CD4-positive, alpha-beta T cell treated with Interleukin-12 subunit alpha and Interleukin-12 subunit beta, for 1 hour (primary cell): Measurements from ENCODE around the gene HAUS6.
"Not testable (repeated sequence)": the region's sequence is repeated elsewhere in the genome, so short reads cannot be mapped to it uniquely, and the experiment has no call there.

Experiments
- DNase-seq: peaks from one replicate; pipeline ENCODE4 v3.0.0-alpha.2; 2020

HAUS6 gene

DNA sequence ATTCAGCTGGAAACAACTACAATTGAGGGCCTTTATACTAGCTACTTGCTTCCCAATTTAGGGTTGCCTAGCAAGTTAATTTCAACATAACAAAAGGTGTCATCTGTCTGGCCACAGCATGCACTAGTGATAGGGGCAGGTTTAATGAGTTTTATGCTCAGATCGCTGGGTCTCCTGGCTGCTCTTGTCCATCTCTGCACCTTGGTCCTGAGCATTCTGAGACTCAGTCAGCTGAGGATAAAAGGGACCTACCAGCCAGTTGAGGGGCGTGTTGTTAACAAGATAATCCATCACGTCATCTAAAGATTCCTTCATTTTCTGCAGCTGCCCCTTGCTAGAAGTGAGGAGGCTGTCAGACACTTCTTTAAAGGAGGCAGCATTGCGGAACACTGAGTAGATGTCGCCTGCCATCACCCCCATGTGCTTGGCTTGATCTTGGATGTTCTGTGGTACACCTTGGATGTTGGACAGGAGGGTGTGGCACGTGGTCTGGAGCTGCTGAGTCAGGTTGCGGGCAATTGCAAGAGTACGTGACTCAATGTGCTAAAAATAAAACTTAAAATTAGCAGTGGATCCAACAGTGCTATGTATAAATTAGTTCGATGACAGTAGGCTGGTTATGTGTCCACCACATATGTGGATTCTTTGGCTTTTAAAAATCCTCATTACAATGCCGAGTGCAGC is 13.5 kb upstream of the HAUS6 start:
- no peak for DNase-seq

DNA sequence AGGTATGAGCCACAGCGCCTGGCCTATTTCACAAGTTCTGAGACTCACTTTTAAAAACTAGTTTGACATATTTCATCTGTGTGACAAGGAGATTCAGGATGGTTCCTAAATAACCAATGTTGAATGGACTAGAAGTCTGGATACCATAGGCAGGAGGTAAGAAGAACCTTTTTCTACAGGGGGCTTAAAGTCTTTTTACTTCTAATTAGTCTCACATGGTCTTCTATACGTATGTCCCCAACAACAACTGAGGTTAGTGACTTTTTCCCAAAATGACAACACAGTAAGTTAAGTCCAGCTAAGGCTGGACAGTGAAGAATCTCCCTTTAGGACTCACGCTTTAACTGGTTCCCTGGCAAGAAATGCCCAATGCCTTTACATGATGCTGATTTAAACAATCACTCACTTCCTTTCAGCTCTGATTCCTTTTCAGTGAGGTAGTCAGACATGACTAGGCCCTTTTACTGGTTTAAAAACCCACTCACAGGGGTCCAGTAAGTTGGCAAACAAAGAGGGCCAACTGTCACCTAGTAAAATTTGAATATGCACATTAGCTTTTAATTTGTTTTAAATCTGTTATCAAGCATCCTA is 12.1 kb upstream of the HAUS6 start:
- no peak for DNase-seq

DNA sequence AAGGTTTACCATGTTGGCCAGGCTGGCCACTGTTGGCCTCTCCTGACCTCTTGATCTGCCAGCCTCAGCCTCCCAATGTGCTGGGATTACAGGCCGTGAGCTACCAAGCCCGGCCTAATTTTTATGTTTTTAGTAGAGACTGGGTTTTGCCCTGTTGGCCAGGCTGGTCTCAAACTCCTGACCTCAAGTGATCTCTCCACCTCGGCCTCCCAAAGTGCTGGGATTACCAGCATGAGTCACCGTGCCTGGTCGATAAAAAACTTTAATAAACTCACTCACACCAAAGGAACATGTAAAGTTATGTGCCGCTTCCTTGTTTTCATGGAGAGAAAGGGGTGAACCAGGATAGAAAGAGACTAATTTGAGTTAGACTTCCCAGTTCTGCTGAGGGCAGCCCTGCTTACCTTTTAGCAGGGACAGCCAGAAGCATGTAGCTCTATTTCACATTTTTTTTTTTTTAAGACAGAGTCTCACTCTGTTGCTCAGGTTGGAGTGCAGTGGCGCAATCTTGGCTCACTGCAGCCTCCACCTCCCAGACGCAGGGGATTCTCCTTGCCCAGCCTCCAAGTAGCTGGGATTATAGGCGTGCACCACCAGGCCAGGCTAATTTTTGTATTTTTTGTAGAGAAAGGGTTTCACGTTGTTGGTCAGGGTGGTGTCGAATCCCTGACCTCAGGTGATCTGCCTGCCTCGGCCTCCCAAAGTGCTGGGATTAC is 11.4 kb upstream of the HAUS6 start:
- no peak for DNase-seq

DNA sequence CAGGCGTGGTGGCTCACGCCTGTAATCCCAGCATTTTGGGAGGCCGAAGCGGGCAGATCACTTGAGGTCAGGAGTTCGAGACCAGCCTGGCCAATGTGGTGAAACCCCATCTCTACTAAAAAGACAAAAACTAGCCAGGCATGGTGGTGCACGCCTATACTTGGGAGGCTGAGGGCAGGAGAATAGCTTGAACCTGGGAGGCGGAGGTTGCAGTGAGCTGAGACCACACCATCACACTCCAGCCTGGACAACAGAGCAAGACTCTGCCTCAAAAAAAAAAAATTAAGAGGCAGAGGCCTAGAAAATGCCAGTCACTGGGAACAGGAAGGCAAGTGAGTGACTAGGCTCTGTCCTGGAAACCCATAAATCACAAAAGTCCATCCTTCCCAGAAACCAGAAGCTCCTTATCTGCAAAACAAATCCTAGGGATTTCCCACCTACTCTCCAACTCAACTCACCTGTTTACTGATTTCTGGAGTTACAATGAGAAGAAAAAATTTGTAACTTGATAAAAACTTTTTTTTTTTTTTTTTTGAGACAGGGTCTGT is 10.4 kb upstream of the HAUS6 start:
- not testable (repeated sequence) for DNase-seq

DNA sequence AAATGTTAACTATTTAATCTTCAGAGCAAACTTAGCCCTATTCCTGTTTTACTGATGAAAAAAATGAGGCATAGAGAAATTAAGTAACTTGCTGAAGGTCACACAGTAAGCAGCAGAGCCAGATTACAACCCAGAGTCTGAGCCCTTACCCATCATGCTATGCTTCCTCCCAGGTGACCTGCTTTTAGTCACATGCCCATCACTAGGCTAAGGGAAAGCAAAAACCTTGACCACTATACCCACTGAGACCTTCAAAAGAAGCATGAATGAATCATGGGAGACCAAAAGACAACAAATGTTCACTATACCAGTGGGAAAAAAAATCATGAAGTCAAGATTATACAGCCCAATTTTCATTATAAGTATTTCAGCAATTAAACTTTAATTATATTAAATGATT is 5.3 kb upstream of the HAUS6 start:
- no peak for DNase-seq

DNA sequence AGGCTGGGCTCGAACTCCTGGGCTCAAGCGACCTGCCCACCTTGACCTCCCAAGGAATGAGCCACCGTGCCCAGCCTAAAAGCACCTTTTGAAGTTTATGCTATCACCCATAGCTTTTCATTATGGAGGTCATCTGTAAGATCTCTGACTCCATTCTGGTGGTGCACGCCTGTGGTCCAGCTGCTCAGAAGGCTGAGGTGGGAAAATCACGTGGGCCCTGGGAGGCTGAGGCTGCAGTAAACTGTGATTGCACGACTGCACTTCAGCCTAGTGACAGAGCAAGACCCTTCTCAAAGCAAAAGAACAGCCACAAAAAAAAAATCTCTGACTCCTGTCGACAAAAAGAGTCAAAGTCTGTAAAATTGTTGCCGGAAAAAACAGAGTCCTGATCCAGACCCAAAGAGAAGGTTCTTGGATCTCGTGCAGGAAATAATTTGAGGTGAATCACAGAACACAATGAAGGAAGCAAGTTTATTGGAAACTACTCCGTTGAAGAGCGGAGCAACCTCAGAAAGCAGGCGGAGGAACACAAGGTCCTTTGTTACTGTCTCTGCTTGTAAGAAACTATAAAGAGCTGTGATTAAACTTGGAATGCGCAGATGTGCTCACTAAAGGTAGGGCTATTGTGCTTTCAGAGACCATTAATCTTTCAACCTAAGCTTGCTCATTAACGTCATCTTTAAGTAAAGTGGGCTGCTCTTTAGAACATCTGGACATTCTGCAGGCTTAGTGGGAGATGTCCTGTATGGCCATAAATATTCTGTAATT is 2.0 kb upstream of the HAUS6 start:
- DNase-seq: no peak

DNA sequence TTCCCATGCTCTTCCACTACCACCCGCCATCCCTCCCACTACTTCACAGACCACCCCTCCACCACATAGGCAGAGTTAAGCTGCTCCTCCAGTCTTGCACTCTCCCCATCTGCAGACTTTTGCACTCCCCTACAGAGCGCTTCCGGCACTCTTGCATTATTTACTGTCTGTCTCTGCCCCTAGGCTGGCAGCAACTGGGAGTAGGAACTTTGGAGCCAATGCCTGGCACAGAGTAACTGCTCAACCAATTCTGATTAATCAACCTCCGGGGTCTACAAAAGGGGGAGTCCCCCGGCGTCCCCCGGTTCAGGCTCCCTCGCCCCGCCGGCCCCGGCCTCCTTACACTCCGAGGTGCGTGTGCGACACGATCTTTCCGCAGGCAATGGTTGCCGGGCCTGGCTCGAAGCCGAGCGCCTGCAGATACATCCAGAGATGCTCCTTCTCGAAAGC is 498 bp downstream of the HAUS6 start:
- peak; percentile 31 for DNase-seq

DNA sequence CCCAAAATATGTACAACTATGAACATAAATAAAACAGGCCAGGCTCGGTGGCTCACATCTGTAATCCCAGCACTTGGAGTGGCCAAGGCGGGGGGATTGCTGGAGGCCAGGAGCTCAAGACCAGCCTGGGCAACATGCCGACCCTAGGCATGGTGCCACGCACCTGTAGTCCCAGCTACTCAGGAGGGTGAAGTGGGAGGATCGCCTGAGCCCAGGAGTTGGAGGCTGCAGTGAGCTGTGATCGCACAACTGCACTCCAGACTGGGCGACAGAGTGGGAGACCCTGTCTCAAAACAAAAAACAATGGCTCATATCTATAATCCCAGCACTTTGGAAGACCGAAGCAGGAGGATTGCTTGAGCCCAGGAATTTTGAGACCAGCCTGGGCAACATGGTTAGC is 1.5 kb downstream of the HAUS6 start:
- DNase-seq: no peak

DNA sequence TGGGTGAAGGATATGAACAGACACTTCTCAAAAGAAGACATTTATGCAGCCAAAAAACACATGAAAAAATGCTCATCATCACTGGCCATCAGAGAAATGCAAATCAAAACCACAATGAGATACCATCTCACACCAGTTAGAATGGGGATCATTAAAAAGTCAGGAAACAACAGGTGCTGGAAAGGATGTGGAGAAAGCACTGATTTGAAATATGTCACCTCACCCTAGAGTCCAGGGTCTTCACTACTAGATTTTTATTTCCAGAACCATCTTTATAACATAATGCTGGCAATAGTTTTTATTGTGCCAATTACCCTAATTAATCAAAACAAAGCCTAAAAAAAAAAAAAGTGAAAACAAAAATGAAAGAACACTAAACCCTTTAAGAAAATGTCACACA is 5.3 kb downstream of the HAUS6 start:
- not testable (repeated sequence) for DNase-seq

DNA sequence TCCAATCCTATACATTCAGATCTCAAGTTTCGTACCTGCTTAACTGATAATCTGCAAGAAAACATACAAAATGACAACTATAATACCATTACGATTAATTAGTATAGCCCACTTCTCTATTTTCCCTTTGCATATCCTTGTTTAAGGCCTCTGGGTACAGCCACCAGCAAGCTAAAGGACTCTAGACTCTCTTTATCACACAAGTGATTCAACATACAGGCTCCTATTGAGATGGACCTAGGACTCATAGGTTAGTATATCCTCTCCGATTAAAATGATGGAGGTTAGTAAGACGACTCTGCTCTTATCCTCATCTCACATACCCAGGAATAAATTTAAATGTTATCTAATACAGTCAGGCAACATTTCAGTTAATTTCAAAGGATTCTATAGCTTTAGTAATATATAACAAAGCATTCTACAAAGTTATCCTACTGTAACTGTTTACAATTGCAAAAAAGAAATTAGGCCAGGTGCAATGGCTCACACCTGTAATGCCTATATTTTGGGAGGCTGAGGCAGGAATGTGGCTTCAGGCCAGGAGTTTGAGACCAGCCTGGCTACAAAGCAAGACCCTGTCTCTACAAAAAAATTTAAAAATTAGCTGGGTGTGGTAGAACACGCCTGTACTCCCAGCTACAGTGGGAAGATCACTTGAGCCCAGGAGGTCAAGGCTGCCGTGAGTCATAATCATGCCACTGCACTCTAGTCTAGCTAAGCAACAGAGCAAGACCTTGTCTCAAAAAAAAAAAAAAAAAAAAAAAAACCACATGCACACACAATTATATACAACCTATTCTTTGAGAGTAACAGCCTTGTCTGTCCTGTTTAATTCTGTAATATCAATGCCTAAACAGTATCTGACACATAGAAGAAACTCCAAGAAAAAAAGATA is 15.4 kb downstream of the HAUS6 start:
- DNase-seq: no peak

DNA sequence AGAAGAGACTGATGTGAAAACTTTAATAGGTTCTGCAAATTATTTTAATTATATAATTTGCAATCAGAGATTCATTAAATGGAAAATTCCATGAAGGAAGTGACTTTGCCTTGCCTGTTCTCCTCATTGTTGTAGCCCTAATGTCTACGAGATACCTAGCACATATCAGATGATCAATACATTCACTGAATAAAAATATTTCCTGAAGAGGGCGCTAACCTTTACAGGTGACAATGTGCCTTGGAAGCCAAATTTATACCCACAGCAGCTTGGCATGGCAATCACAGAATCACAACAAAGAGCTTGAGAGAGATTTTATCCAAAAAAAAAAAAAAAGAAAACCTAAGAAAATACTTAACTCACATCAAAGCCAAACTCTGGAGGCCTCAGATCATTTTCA is 17.4 kb downstream of the HAUS6 start:
- DNase-seq: peak; percentile 68

DNA sequence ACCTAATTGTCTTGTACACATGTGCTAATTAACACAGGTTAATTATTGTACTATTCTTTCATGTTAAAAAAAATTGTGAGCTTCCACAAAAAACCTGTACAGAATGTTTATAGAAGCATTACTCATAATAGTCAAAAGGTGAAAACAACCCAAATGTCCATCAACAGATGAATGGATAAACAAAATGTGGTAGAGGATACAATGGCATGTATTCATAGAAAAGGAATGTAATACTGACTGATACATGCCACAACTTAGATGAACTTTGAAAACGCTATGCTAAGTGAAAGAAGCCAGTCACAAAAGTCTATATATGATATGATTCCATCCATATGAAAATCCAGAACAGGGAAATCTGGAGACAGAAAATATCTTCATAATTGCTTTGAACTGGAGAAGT is 27.9 kb downstream of the HAUS6 start:
- no peak for DNase-seq

DNA sequence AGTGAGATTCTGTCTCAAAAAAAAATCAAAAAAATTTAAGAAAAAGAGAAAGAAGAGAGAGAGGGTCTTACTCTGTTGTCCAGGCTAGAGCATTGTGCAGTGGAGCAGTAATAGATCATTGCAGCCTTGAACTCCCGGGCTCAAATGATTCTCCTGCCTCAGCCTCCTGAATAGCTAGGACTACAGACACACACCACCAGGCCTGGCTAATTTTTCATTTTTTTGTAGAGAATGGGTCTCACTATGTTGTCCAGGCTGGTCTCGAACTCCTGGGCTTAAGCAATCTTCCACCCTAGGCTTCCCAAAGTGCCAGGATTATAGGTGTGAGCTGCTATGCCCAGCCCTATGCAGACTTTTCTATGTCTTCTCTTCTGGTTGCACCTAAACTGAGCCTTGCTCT is 28.5 kb downstream of the HAUS6 start:
- DNase-seq: no peak

DNA sequence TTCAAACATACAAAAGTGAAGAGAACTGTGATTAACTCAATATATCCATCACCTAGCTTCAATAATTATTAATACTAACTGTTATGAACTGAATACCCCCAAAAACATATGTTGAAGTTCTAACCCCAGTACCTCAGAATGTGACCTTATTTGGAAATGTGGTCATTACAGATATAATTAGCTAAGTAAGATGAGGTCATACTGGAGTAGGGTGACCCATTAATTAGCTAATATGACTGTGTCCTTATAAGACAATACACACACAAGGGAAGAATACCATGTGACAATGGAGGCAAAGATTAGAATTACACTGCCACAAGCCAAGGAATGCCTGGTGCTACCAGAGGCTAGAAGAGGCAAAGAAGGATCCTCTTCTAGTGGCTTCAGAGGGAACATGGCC is 45.7 kb downstream of the HAUS6 start:
- no peak for DNase-seq

DNA sequence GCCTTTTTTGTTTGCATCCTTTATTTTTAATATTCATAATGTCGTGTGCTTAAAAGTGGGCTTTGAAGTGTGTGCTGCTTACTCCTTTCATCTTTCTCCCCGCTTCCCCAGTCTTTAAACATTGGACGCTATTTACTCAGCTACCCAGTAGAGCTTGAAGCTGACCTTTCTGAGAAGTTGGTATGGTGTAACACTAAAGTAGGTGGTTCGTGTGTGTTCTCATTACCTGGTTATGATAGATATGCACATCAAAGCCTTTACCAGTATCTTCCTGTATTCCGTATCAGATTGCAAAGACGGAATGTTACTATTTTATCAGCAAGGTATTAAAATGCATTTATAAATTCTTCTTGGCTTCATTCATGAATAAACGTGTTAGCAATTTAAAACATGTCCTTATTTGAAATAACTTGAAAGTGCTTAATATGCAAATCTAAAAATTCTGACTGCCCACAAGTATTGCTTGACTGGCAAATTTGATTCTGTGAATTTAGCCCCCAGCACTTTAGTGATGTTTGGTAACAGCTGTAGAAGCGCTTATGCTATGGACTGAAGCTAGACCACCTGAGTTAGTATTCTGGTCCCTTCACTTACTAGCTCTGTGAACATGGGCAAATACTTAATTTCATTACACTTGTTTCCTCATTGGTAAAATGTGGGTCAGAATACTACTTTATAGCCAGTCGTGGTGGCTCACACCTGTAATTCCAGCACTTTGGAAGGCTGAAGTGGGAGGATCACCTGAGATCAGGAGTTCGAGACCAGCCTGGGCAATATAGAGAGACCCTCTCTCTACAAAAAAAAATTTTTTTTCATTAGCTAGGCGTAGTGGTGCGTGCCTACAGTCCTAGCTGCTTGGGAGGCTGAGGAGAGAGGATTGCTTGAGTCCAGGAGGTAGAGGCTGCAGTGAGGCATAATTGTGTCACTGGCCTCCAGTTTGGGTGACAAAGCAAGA is 51.8 kb downstream of the HAUS6 start:
- DNase-seq: no peak

DNA sequence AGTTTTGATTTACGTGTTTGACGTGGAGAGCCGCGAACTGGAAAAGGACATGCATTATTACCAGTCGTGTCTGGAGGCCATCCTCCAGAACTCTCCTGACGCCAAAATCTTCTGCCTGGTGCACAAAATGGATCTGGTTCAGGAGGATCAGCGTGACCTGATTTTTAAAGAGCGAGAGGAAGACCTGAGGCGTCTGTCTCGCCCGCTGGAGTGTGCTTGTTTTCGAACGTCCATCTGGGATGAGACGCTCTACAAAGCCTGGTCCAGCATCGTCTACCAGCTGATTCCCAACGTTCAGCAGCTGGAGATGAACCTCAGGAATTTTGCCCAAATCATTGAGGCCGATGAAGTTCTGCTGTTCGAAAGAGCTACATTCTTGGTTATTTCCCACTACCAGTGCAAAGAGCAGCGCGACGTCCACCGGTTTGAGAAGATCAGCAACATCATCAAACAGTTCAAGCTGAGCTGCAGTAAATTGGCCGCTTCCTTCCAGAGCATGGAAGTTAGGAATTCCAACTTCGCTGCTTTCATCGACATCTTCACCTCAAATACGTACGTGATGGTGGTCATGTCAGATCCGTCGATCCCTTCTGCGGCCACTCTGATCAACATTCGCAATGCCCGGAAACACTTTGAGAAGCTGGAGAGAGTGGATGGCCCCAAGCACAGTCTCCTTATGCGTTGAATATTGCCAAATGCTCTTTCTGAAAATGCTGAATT is 52.6 kb downstream of the HAUS6 start:
- peak; percentile 11 for DNase-seq

DNA sequence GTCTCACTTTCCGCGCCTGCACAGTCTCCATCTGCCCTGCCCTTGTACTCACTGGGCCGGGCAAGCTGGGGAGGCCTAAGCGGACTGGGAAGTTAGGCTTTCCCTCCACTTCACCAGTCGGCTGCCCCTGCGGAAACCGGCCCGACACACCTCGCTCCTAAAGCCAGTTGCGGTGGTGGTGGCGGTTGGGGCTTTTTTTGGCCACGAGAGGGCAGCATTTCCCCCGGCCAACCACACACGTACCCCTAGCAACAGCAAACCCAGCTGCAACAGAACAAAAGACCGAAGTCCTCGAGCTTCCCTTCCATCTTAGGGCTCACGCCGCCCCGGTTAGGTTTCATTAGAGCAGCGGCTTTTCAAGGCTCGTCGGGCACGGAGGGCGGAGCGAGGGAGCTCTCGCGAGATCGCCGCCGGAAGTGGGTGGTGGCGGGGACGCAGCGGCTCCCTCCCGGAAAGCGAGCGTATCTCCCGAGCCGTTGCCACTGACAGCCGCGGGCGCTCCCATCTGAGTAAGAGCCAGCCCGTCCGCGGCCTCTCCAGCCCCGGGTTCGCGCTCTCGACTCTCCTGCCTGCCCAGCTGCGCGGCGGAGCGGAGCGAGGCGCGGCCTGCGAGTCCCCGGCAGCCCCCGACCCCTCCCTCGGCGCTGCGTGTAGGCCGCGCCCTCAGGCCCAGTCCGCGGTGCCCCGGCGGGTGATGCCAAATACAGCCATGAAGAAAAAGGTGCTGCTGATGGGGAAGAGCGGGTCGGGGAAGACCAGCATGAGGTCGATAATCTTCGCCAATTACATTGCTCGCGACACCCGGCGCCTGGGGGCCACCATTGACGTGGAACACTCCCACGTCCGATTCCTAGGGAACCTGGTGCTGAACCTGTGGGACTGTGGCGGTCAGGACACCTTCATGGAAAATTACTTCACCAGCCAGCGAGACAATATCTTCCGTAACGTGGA is 53.5 kb downstream of the HAUS6 start, which contains the start of gene RRAGA:
TSS of gene RRAGA (plus strand) at position 462 of the 951 bp plus-strand sequence. CDS start at position 695, 233 bp downstream.
- DNase-seq: peak; percentile 95

DNA sequence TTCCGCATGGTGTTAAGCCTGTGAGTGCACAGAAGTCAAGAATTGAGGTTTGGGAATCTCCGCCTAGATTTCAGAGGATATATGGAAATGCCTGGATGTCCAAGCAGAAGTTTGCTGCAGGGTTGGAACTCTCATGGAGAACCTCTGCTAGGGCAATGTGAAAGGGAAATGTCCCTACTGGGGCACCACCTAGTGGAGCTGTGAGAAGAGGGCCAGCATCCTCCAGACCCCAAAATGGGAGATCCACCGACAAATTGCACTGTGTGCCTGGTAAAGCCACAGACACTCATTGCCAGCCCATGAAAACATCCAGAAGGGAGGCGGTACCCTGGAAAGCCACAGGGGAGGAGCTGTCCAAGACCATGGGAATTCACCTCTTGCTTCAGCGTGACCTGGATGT is 66.1 kb downstream of the HAUS6 start:
- DNase-seq: no peak

DNA sequence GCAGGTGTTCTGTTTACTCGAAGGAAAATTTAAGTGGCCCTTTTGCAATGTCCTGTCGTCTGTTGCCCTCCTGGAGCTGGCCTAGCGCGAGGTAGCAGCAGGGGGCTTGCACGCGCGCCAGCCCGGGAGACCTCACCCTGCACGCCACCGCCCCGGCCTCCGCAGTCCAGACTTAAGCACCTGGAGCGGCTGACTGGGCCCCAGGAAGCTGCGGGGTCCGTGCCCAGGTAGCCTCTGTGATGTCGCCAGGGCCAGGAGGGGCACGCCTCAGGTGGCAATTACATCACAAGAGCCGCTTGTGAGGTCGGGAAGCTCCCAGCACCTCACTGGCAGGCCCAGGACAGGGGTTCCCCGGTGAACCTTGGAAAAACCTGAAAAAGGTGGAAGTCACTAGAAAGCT is 69.7 kb downstream of the HAUS6 start, which contains the start of gene SAXO1:
TSS of gene SAXO1 (minus strand) at position 195 of the 400 bp plus-strand sequence. CDS start 301 bp downstream, outside the sequence.
- no peak for DNase-seq
